GM21737 (cell line): ENCODE results near the gene SERPINE1.
"Not testable (repeated sequence)": the region's sequence is repeated elsewhere in the genome, so short reads cannot be mapped to it uniquely, and the experiment has no call there.

Experiments used
- ATAC-seq: cut with Tn5 transposase; IDR thresholded peaks from one replicate; pipeline ENCODE4 v1.9.1; 2021; ENCODE audit warnings: mild to moderate bottlenecking, moderate library complexity; ENCODE audit not compliant: unreplicated experiment

SERPINE1 gene

DNA sequence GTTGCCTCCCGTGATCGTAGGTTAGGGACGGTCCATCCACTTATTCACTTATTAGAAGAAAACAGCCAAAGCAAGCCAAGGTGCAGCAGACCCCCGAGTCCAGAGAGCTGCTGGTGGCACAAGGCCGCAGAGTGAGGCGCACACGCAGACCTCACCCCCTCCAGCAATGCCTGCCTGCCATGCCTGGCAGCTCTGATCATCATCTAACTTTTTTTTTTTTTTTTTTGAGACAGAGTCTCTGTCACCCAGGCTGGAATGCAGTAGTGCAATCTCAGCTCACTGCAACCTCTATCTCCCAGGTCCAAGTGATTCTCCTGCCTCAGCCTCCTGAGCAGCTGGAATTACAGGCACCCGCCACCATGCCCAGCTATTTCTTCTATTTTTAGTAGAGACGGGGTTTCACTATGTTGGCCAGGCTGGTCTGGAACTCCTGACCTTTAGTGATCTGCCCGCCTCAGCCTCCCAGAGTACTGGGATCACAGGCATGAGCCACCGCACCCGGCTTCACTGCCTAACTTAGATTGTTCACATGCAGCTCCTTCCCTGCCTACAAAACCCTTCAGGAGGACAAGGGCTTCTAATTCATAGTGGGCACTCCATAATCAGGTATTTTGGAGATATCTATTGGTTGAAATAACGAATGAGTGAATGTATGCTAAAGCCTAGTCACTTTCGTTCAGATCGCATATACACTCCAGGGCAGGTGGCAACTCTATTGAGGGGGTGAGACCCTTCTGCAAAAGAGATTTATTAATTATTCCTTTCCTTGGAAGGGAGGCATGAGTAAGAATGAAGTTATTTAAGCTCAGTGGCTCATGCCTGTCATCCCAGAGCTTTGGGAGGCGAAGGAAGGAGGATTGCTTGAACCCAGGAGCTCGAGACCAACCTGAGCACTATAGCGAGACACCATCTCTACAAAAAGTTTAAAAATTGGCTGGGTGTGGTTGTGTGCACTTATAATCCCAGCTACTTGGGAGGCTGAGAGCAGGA, 25.8 kb upstream of the SERPINE1 start:
- no peak for ATAC-seq

DNA sequence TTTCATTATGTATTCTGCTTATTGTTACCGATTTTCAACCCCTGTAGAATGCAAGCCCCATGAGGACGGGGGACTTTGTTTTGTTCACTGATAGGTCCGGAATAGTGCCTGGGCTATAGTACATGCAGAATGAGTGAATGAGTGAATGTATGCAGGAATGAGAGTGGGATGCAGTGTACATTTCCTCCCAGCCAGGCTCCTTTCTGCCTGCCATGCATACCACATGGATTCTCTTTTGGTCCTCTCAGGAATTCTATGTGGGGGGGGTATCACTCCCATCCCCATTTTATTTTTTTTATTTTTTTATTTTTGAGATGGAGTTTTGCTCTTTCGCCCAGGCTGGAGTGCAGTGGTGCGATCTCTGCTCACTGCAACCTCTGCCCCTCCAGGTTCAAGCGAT, 24.9 kb upstream of the SERPINE1 start:
- no peak for ATAC-seq

DNA sequence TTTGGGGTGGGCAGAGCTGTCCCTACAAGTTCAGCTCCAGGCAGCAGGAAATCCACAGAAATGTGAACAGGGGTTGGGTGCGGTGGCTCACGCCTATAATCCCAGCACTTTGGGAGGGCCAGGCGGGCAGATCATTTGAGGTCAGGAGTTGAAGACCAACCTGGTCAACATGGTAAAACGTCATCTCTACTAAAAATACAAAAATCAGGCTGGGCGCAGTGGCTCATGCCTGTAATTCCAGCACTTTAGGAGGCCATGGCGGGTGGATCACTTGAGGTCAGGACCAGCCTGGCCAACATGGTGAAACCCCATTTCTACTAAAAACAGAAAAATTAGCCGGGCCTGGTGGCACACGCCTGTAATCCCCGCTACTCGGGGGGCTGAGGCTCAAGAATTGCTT, 23.2 kb upstream of the SERPINE1 start:
- ATAC-seq, result not testable (repeated sequence)

DNA sequence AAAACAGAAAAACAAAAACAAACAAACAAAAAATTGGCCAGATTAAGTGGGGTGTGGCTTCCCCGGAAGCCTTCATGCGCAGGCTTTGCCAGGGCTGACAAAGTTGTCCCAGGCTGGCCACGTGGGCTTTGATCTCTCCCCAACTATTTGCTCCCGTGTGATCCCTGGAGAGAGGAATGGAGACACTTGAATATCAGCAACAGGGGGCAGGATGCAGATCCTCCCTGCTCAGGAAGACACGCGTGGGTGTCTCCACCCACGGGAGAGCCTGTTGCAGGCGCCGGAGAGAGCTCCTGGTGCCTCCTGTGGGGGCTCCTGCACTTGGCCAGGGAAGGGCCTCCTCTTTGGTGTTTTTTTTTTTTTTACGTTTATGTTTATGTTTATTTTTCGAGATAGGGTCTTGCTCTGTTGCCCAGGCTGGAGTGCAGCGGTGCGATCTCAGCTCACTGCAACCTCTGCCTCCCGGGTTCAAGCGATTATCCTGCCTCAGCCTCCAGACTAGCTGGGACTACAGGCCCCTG, 22.7 kb upstream of the SERPINE1 start:
- ATAC-seq, result no peak

DNA sequence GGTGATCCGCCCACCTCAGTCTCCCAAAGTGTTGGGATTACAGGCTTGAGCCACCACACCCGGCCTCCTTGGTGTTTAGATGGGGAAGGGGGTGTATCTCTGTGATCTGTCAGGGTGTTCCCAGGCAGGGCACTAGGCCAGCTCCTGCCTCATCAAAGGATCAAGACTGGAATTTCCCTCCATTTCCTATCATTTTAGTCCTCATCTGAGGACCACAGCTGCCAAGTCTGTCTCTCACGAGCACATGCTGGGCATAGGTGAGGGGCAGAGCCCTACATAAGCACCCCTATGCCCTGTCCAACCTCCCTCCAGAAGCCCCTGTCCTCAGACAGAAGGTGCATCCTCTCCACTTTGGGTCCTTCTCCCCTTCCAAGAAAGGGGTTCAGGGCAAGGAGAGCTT, 22.1 kb upstream of the SERPINE1 start:
- no peak for ATAC-seq

DNA sequence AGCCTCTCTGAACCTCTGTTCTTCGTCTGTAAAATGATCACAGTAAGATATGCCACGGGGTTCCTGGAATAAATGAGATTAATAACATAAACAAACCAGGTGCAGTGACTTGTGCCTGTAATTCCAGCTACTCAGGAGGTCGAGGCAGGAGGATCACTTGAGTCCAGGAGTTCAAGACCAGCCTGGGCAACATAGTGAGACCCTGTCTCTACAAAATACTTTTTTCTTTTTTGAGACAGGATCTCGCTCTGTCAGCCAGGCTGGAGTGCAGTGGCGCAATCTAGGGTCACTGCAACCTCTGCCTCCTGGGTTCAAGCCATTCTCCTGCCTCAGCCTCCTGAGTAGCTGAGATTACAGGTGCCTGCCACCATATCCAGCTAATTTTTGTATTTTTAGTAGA, 21.7 kb upstream of the SERPINE1 start:
- ATAC-seq, result not testable (repeated sequence)

DNA sequence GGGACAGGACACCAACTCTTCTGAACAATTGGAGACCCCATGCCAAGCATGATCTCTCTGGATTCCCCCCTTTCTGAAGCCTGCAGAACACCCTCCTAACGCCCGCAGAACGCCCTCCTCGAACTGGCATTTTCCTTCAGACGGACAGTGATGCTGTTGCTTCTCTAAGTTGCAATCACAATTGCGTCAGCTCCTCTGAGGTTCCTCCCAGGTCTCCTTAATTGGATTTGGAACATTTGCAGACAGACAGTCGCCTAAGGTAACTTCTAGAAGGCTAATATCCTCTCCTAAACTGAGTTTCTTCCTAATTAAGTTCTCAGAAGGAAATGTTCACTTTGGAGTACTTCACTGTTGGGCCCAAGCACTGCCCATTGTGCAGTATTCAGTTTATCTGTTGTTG, 20.5 kb upstream of the SERPINE1 start:
- no peak for ATAC-seq

DNA sequence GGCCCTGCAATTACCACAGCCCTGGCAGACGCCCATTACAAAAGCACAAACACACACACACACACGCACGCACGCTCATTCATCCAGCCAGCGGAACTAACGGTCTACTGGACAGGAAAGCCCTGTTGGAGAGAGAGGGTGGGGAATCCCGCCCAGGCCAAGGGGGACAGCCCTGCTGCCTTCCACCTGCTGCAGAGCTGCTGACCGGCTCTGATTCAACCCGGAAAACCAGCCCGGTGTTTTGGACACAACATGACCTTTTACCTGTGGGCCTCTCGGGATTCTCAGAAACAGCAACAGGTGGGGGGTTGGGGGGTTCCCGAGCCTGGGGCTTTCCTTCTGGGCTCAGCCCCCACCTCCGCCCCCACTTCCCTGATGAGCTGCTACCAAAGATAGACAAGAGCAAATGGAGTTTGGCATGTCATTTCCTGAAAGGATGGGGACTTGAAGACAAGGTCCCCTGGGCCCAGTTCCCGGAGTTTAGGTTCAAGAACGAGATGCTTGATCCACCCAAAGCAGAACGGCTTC, 18.5 kb upstream of the SERPINE1 start:
- ATAC-seq, result no peak

DNA sequence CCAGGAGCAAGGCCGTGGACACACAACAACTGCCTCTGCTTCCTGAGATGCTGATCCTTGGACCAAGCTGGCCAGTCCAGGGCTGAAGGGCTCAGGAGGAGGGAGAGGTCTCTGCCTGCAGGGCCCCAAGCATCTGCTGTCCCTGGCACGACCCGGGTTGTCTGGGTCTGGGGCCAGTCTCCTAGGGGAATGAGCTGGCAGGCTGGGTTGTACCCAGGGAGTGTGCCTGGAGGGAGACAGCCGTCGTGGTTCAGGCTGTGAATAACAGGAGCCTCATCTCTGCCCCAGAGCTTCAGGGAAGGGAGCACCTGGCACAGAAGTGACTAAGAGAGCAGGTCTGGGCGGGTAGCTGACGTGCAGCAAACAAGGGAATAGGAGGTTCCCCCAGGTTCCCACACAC, 17.9 kb upstream of the SERPINE1 start:
- no peak for ATAC-seq

DNA sequence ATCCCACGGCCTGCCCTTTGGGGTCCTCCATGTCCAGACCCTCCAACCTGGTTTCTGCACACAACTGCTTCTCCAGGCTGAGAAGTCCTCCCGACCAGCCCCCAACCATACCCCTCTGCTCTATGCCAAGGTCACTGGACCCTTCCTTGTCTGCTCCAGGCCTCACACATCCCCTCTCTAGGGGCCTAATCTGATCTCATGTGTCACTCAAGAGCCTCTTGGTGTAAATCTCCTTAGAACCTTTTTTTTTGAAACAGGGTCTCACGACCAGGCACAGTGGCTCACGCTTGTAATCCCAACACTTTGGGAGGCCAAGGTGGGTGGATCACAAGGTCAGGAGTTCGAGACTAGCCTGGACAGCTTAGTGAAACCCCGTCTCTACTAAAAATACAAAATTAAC, 17.5 kb upstream of the SERPINE1 start:
- no peak for ATAC-seq

DNA sequence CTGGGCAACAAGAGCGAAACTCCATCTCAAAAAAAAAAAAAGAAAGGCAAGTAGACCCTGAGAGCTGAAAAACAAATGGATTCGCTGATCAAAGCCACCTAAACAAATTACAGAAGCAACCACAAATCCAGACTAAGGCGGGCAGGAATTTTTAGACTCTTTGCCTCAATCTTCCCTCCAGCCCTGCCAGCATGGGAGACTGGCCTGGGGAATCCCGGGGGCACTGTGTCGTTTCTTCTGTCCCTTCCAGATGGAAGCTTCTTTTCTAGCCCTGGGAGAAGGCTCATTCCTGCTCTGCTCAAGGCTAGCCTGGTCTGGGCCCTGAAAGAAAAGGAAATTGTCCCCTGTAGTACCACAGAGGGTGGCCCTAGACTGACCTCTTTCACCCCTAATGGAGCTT, 15.6 kb upstream of the SERPINE1 start:
- ATAC-seq, result no peak

DNA sequence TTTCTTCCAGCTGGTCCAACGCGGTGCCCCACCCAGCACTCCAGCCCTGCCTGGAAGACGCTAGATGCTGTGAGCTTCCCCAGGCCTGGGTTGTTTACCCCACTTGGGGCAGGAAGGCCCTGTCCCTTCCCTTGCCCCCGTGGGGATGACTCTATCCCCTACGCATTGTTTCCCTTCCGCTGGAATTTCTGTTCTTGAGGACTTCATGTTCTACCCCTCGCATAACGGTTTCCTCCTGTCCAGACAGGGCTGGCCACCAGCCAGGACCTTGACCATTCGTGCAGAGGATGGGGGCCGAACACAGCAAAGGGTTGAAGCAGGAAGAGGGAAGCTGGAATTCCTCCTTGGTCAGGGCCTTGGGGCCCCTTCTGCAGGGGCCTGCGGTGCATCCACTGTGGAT, 14.7 kb upstream of the SERPINE1 start:
- no peak for ATAC-seq

DNA sequence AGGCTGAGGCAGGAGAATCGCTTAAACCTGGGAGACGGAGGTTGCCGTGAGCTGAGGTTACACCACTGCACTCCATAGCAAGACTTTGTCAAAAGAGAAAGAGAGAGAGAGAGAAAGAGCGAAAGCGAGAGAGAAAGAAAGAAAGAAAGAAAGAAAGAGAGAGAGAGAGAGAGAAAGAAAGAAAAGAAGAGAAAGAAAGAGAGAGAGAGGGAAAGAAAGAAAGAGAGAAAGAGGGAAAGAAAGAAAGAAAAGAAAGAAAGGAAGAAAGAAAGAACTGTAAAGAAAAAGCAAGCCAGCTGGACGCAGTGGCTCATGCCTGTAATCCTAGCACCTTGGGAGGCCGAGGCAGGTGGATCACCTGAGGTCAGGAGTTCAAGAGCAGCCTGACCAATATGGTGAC, 13.8 kb upstream of the SERPINE1 start:
- not testable (repeated sequence) for ATAC-seq

DNA sequence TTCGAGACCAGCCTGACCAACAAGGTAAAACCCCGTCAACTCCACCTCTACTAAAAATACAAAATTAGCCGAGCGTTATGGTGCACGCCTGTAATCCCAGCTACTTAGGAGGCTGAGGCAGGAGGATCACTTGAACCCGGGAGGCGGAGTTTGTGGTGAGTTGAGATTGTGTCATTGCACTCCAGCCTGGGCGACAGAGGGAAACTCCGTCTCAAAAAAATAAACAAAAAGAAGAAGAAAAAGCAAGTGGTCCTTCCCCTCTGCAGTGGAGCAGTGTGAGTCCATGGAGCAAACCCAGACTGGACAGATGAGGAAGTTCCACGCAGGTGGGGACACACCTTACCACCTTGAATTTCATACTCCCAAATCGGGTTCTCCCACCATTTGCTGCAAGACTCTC, 13.1 kb upstream of the SERPINE1 start:
- no peak for ATAC-seq

DNA sequence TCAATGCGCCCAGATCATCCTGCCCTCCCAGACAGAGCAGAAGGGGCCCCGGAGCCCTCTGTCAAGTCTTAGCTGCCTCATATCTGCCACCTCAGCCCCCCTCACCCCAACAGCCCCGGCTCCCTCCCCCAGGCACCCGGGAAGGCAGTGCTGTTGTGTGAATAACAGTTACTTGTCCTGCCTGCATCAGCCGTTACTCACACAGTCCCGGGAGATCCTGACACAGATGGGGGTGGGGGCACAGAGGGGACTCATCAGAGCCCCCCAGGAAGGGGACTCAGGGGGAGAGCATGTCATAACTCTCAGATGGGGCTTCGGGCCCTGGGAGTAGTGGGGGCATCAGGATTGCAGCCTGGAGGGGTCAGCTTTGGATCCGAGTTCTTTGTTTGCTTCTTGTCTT, 12.4 kb upstream of the SERPINE1 start:
- ATAC-seq, result no peak

DNA sequence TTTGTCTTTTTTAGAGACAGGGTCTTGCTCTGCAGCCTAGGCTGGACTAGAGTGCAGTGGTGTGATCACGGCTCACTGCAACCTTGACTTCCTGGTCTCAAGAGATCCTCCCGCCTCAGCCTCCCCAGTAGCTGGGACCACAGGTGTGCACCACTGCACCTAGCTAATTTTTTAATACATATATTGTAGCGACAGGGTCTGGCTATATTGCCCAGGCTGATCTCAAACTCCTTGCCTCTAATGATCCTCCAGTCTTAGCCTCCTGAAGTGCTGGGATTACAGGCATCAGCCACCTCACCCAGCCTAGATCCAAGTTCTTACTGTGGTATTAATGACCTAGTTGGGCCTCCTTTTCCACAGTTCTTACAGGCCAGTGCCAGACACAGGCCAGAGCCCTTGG, 11.7 kb upstream of the SERPINE1 start:
- no peak for ATAC-seq

DNA sequence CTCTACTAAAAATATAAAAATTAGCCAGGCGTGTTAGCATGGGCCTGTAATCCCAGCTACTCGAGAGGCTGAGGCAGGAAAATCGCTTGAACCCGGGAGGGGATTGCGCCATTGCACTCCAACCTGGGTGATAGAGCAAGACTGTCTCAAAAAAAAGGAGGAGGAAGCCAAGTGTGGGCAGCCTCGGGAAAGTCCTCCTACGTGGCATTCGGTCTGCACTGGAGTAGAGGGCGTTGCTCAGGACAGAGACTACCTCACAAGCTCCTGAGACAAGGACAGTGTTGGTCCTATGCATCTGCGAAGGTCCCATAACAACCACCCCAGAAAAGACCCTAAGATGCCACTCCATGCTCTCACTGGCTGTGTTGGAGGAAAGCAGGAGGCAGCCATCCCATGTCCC, 10.0 kb upstream of the SERPINE1 start:
- ATAC-seq, result no peak

DNA sequence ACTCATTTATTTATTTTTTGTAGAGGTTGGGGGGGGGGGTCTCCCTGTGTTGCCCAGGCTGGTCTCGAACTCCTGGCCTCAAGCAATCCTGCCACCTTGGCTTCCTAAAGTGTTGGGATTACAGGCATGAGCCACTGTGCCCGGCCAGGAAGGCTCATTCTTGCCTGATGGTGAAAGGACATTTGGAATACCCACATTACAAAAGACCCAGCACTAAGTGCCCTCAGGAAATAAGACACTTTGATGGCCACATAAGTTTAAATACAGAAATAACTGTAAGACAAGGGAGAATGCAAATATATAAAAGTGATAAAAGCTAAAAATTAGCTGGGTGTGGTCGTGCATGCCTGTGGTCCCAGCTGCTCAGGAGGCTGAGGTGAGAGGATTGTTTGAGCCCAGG, 8.0 kb upstream of the SERPINE1 start:
- ATAC-seq, result no peak

DNA sequence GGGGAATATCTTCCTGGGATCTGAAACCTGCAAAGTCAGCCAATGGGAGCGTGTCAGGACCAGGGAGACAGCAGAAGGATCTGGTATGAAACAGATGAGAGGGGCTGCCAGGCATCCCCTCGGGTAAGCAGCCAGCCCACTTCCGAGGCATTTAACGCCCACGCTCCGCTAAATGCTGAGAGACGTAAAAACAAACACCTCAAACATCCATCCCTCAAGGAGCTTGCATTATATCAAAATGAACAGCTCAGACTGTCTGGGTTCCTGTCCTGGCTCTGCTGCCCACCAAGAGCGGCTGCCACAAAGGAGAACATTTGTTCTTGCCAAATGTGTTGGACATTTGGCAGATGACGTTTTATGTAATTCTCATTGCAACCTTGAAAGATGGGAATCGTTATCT, 7.0 kb upstream of the SERPINE1 start:
- ATAC-seq, result no peak

DNA sequence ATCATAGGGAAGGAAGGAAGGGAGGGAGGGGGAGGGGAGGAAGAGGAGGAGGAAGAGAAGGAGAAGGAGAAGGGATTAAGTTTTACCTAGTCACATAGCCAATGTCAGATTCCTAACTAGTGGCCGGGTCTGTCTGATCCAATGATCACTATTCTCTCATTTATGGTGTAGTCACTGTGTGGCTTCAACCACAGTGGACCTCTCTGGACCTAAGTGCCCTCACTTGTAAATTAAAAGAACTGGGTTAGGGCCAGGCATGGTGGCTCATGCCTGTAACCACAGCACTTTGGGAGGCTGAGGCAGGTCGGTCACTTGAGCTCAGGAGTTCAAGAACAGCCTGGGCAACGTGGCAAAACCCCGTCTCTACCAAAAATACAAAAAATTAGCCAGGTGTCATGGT, 6.6 kb upstream of the SERPINE1 start:
- no peak for ATAC-seq

DNA sequence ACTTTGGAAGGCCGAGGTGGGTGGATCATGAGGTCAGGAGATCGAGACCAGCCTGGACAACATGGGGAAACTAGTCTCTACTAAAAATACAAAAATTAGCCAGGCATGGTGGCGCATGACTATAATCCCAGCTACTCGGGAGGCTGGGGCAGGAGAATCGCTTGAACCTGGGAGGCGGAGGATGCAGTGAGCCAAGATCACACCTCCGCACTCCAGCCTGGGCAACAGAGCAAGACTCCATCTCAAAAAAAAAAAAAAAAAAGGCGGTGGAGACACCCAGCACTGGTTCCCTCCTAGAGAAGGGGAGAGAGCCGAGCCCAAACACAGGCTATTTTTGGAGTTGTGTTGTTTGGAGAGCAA, 5.3 kb upstream of the SERPINE1 start:
- ATAC-seq, result not testable (repeated sequence)
